Measurements from ENCODE around the gene PGM1. TPM values are rescaled to one million over a fixed set of nuclear protein-coding genes. Genes with fewer than 3 reads are reported as not detected.
"Not testable (repeated sequence)": the region's sequence is repeated elsewhere in the genome, so short reads cannot be mapped to it uniquely, and the experiment has no call there.

The PGM1 gene
- polyA plus RNA-seq, 3 donors, result 8.2 to 39.8 (median 28.7) TPM

GRCh38 chr1:63569640-63570316 lies 23.4 kb upstream of the PGM1 start:
- Mint-ChIP-seq H3K4me1 (no peaks in the 10 kb centered on the region), H3K27ac (no peak overlapping the region), H3K4me3 (no peak overlapping the region), H3K36me3 (peaks cover 1 to 4% of the 10 kb centered on the region in 2 donors), H3K27me3 (ENCODE audit: low read depth in 3 of 3) (peaks cover 0 to 1% (median 0%) of the 10 kb centered on the region in 3 donors), H3K9me3 (no peaks in the 10 kb centered on the region)
- Histone ChIP-seq H3K9ac (ENCODE audit: insufficient read depth, low read length, poor library complexity, severe bottlenecking) (no peak overlapping the region), H3K27ac (ENCODE audit: low read depth in 1 of 2, low read length in 2 of 2) (no peak overlapping the region), H4K20me1 (ENCODE audit: insufficient read depth, low read length) (no peaks in the 10 kb centered on the region), H3K27me3 (ENCODE audit: control insufficient read depth in 2 of 2, insufficient read depth in 2 of 2, low read length in 2 of 2) (no peaks in the 10 kb centered on the region), H3K36me3 (replicated peaks in 1 of 2; ENCODE audit: control insufficient read depth in 1 of 2, insufficient read depth in 2 of 2, low read length in 2 of 2) (no peaks in the 10 kb centered on the region), H2AFZ (ENCODE audit: insufficient read depth, low read depth, low read length, poor library complexity, severe bottlenecking) (no peak overlapping the region), H3K4me1 (ENCODE audit: control insufficient read depth in 1 of 2, insufficient read depth in 2 of 2, low read length in 2 of 2) (no peaks in the 10 kb centered on the region), H3K79me2 (ENCODE audit: insufficient read depth, low read length) (no peaks in the 10 kb centered on the region), H3K4me3 (replicated peaks in 1 of 3; ENCODE audit: low read depth in 2 of 3, low read length in 3 of 3) (no peak overlapping the region), H3K4me2 (replicated peaks; ENCODE audit: extremely low read depth, low read length, poor library complexity, severe bottlenecking) (no peak overlapping the region), H3K9me3 (replicated peaks in 1 of 2; ENCODE audit: control insufficient read depth in 1 of 2, insufficient read depth in 1 of 2, low read length in 2 of 2) (no peaks in the 10 kb centered on the region)
- TF ChIP-seq CTCF (IDR thresholded peaks at IDR 0.05), result no peak
- no peak for DNase-seq
- no CpG with 5 or more reads among the region's 3 CpGs for WGBS (ENCODE audit: insufficient coverage)
- intact Hi-C loops (cut with micrococcal nuclease), result no loop called here

GRCh38 chr1:63572686-63573085 lies 20.5 kb upstream of the PGM1 start:
- H2AFZ ChIP-seq (ENCODE audit: insufficient read depth, low read depth, low read length, poor library complexity, severe bottlenecking); H3K9me3 Mint-ChIP-seq; H3K9ac ChIP-seq (ENCODE audit: insufficient read depth, low read length, poor library complexity, severe bottlenecking); H3K4me3 Mint-ChIP-seq; H3K36me3 ChIP-seq (replicated peaks in 1 of 2; ENCODE audit: control insufficient read depth in 1 of 2, insufficient read depth in 2 of 2, low read length in 2 of 2); H3K4me1 Mint-ChIP-seq; H3K9me3 ChIP-seq (replicated peaks in 1 of 2; ENCODE audit: control insufficient read depth in 1 of 2, insufficient read depth in 1 of 2, low read length in 2 of 2); intact Hi-C loops (cut with micrococcal nuclease); H3K27me3 Mint-ChIP-seq (ENCODE audit: low read depth in 3 of 3); H3K4me2 ChIP-seq (replicated peaks; ENCODE audit: extremely low read depth, low read length, poor library complexity, severe bottlenecking); H4K20me1 ChIP-seq (ENCODE audit: insufficient read depth, low read length); H3K27me3 ChIP-seq (ENCODE audit: control insufficient read depth in 2 of 2, insufficient read depth in 2 of 2, low read length in 2 of 2); H3K27ac Mint-ChIP-seq; H3K4me1 ChIP-seq (ENCODE audit: control insufficient read depth in 1 of 2, insufficient read depth in 2 of 2, low read length in 2 of 2); DNase-seq; H3K36me3 Mint-ChIP-seq; H3K27ac ChIP-seq (ENCODE audit: low read depth in 1 of 2, low read length in 2 of 2); H3K4me3 ChIP-seq (replicated peaks in 1 of 3; ENCODE audit: low read depth in 2 of 3, low read length in 3 of 3); H3K79me2 ChIP-seq (ENCODE audit: insufficient read depth, low read length): not testable (repeated sequence)
- WGBS (ENCODE audit: insufficient coverage), result 100% methylated on average over 3 of the region's 8 CpGs

- H4K20me1 ChIP-seq (ENCODE audit: insufficient read depth, low read length); H3K79me2 ChIP-seq (ENCODE audit: insufficient read depth, low read length); H3K4me3 ChIP-seq (replicated peaks in 1 of 3; ENCODE audit: low read depth in 2 of 3, low read length in 3 of 3); H3K9ac ChIP-seq (ENCODE audit: insufficient read depth, low read length, poor library complexity, severe bottlenecking); H3K4me3 Mint-ChIP-seq; H3K9me3 ChIP-seq (replicated peaks in 1 of 2; ENCODE audit: control insufficient read depth in 1 of 2, insufficient read depth in 1 of 2, low read length in 2 of 2); H3K4me1 Mint-ChIP-seq; H3K4me2 ChIP-seq (replicated peaks; ENCODE audit: extremely low read depth, low read length, poor library complexity, severe bottlenecking); H3K27ac ChIP-seq (ENCODE audit: low read depth in 1 of 2, low read length in 2 of 2); H3K36me3 ChIP-seq (replicated peaks in 1 of 2; ENCODE audit: control insufficient read depth in 1 of 2, insufficient read depth in 2 of 2, low read length in 2 of 2); H3K36me3 Mint-ChIP-seq; H3K27ac Mint-ChIP-seq; DNase-seq; H3K9me3 Mint-ChIP-seq; H3K27me3 Mint-ChIP-seq (ENCODE audit: low read depth in 3 of 3); H3K4me1 ChIP-seq (ENCODE audit: control insufficient read depth in 1 of 2, insufficient read depth in 2 of 2, low read length in 2 of 2); H2AFZ ChIP-seq (ENCODE audit: insufficient read depth, low read depth, low read length, poor library complexity, severe bottlenecking); intact Hi-C loops (cut with micrococcal nuclease); H3K27me3 ChIP-seq (ENCODE audit: control insufficient read depth in 2 of 2, insufficient read depth in 2 of 2, low read length in 2 of 2): not testable (repeated sequence)
- WGBS (ENCODE audit: insufficient coverage), result no CpG with 5 or more reads among the region's 2 CpGs
These were observed 18.9 kb upstream of the PGM1 start for GRCh38 chr1:63574203-63574796.

Measured in CD14-positive monocyte (primary cell).